ENCODE data around the gene MASP1. TPM values are rescaled to one million over a fixed set of nuclear protein-coding genes. Genes with fewer than 3 reads are reported as not detected.
A peak's percentile ranks its signal among the peaks of the same experiment; 100 is the strongest.

The MASP1 gene
- total RNA-seq, 1 experiment from 2014 or later, result 1.0 TPM

DNA sequence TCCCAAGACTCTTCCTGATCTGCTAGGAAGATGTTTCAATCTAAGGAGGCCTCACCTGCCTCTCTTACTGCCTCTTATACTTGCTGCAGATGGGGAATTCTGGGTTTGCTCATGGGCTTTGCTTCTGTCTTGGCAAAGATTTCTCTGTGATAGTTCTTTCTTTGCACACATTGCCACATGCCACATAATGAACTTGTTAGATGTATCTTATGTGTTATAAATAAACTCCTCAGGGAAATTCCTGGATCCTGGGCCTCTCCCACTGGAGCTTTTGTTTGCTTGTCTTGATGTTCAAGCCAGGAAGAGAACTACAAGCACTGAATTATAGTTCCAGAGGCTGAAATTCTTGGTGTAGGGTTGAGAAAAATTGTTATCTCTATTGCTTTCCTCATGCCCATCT, 82.0 kb downstream of the MASP1 start:
- H3K4me1 ChIP-seq (ENCODE audit: insufficient read depth, low read length), result peaks cover 8% of the 10 kb centered on the region; the same call in 1 of the 2 replicates
- DNase-seq, result no peak
- peaks cover 22 to 26% of the 10 kb centered on the region in 2 experiments for H3K9me3 Mint-ChIP-seq
- no peaks in the 10 kb centered on the region for H4K20me1 ChIP-seq (ENCODE audit: control insufficient read depth, insufficient read depth, insufficient read length)
- TF ChIP-seq, protein P1, sequence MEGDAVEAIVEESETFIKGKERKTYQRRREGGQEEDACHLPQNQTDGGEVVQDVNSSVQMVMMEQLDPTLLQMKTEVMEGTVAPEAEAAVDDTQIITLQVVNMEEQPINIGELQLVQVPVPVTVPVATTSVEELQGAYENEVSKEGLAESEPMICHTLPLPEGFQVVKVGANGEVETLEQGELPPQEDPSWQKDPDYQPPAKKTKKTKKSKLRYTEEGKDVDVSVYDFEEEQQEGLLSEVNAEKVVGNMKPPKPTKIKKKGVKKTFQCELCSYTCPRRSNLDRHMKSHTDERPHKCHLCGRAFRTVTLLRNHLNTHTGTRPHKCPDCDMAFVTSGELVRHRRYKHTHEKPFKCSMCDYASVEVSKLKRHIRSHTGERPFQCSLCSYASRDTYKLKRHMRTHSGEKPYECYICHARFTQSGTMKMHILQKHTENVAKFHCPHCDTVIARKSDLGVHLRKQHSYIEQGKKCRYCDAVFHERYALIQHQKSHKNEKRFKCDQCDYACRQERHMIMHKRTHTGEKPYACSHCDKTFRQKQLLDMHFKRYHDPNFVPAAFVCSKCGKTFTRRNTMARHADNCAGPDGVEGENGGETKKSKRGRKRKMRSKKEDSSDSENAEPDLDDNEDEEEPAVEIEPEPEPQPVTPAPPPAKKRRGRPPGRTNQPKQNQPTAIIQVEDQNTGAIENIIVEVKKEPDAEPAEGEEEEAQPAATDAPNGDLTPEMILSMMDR (conservative IDR thresholded peaks at IDR 0.05), result no peak
- no peak overlapping the region for H2BK120ac ChIP-seq (ENCODE audit: low read depth, low read length, poor library complexity, severe bottlenecking)
- no peak overlapping the region for H4K8ac ChIP-seq (replicated peaks; ENCODE audit: insufficient read length, low read depth, low read length)
- H3K9ac ChIP-seq (ENCODE audit: extremely low read depth, insufficient read length, low read length), result no peak overlapping the region
- H2AK5ac ChIP-seq (ENCODE audit: insufficient read length, low read length), result no peak overlapping the region
- H3K9me3 ChIP-seq (ENCODE audit: control insufficient read depth, low read depth, low read length), result peaks cover 23% of the 10 kb centered on the region
- no peak overlapping the region for H3K14ac ChIP-seq (ENCODE audit: insufficient read depth, low read length)
- H3K27ac ChIP-seq (ENCODE audit: insufficient read length, low read depth, low read length), result peak overlapping the region; percentile 8
- H3K4ac ChIP-seq (ENCODE audit: low read depth, low read length), result no peak overlapping the region
- H3K4me3 Mint-ChIP-seq, result no peak overlapping the region
- H3K79me2 ChIP-seq (ENCODE audit: insufficient read depth, low read length), result no peaks in the 10 kb centered on the region
- H3K23ac ChIP-seq (ENCODE audit: insufficient read length, low read depth, low read length), result no peak overlapping the region
- no peak overlapping the region for H3K18ac ChIP-seq (ENCODE audit: insufficient read length, low read depth, low read length)
- H2BK5ac ChIP-seq (ENCODE audit: insufficient read length, low read length), result no peak overlapping the region
- H3K56ac ChIP-seq (ENCODE audit: insufficient read length, low read depth, low read length), result no peak overlapping the region
- H3K79me1 ChIP-seq (ENCODE audit: insufficient read depth, low read depth, low read length, poor library complexity, severe bottlenecking), result no peaks in the 10 kb centered on the region
- H3T11ph ChIP-seq (ENCODE audit: low read length), result no peak overlapping the region
- peaks cover 4% of the 10 kb centered on the region; the same call in 1 of the 2 replicates for H3K27me3 Mint-ChIP-seq (ENCODE audit: low read depth)
- H2BK20ac ChIP-seq (ENCODE audit: low read depth, low read length, poor library complexity, severe bottlenecking), result no peak overlapping the region
- no peaks in the 10 kb centered on the region for H3K23me2 ChIP-seq (ENCODE audit: insufficient read length, low read depth, low read length, poor library complexity, severe bottlenecking)
- peaks cover 9 to 31% (median 25%) of the 10 kb centered on the region in 3 experiments for H3K36me3 Mint-ChIP-seq (ENCODE audit: insufficient read depth in 1 of 3, low read depth in 3 of 3)
- no peak overlapping the region for H2AFZ ChIP-seq (ENCODE audit: low read length)
- no peak overlapping the region for H2BK15ac ChIP-seq (ENCODE audit: low read depth, low read length)
- H3K4me1 Mint-ChIP-seq, result peaks cover 16 to 27% of the 10 kb centered on the region in 2 experiments
- no peaks in the 10 kb centered on the region for H3K27me3 ChIP-seq (ENCODE audit: insufficient read depth, low read length)
- no peak overlapping the region for H3K27ac Mint-ChIP-seq
- no peak overlapping the region for H2BK12ac ChIP-seq (ENCODE audit: insufficient read length, low read depth, low read length)
- no peak overlapping the region for H4K5ac ChIP-seq (ENCODE audit: insufficient read length, low read depth, low read length)
- H3K4me2 ChIP-seq (ENCODE audit: insufficient read depth, insufficient read length, low read length), result no peak overlapping the region
- H4K91ac ChIP-seq (ENCODE audit: insufficient read length, low read depth, low read length), result no peak overlapping the region

Measured in H9 (cell line).